Psoas muscle (tissue), 8 donors: Measurements from ENCODE around the gene SLC46A2. TPM values are rescaled to one million over a fixed set of nuclear protein-coding genes. Genes with fewer than 3 reads are reported as not detected.

Experiments
- ATAC-seq, 4 donors: fragments of 200-7000 bp; cut with Tn5 transposase; one replicate each; pipeline ENCODE4 v1.9.1; 2020; ENCODE audit warnings: moderate library complexity in 3 of 4, mild to moderate bottlenecking in 2 of 4
- DNase-seq, 2 donors: peaks; one replicate each; pipeline ENCODE4 v3.0.0-alpha.2; 2020
- H3K27ac ChIP-seq: fragments of 200-600 bp; one replicate; pipeline ENCODE4 v1.8.0; 2022
- H3K27me3 ChIP-seq, 3 donors: fragments of 200-600 bp in 1 of 3; one replicate each; pipeline versions ENCODE4 v1.6.1 to v1.8.0; 2013 to 2022; ENCODE audit warnings: low read length in 2 of 3, mild to moderate bottlenecking in 2 of 3, moderate library complexity in 1 of 3; ENCODE audit not compliant: insufficient read depth in 3 of 3
- H3K36me3 ChIP-seq, 2 donors: fragments of 200-600 bp in 1 of 2; one replicate each; pipeline versions ENCODE4 v1.6.1 to v1.8.0; 2013 to 2022; ENCODE audit warnings: low read depth in 1 of 2, mild to moderate bottlenecking in 1 of 2, moderate library complexity in 1 of 2; ENCODE audit not compliant: insufficient read depth in 1 of 2
- H3K4me1 ChIP-seq: fragments of 200-600 bp; one replicate; pipeline ENCODE4 v1.8.0; 2022
- H3K4me3 ChIP-seq: fragments of 200-600 bp; one replicate; pipeline ENCODE4 v1.8.0; 2022; ENCODE audit warnings: mild to moderate bottlenecking
- H3K9me3 ChIP-seq: fragments of 200-600 bp; one replicate; pipeline ENCODE4 v1.8.0; 2022
- CTCF ChIP-seq: fragments of 200-600 bp; IDR thresholded peaks from one replicate; pipeline ENCODE4 v1.8.0; 2022; ENCODE audit warnings: antibody characterized with exemption
- WGBS, 3 donors: extraction: QIAGEN DNeasy Blood & Tissue Kit; methylation state at CpG; one replicate each; pipeline versions ENCODE4 v1.1.6 to v1.1.7; 2013; 5-methylcytosine and 5-hydroxymethylcytosine counted together
- intact Hi-C, 2 donors: fragments of 100-400 bp; cut with DNase I; formaldehyde crosslinking; loops; one replicate each; pipeline versions ENCODE4 v1.11.0 to v1.14.2; 2022
- polyA plus RNA-seq, 3 donors: library from polyadenylated mRNA; stranded (reverse); fragments of 200-250 nt; gene quantifications; one replicate each; pipeline ENCODE4 v1.2.3, GENCODE V29; 2013
- total RNA-seq, 4 donors: library from RNA; stranded (reverse); fragmentation: NEBNext Ultra II Directional in 2 of 4; extraction: Animal tissue kit (Norgen Biotek cat#: 25700) in 2 of 4; gene quantifications; one replicate each; pipeline versions ENCODE4 v1.2.1 to v1.2.4, GENCODE V29; 2021 to 2023
- donor health status: healthy with polysubstance abuse.
- donor health status: DM: no; HTN: no; CAD: no; lungs with moderate emphysema.
- donor health status: Bipolar disorder and iron deficiency.
- donor health status: healthy.
- donor health status: DM: yes; HTN: yes; CAD: no.
- donor health status: DM: no; HTN: no; CAD: no.
- donor health status: DM: no; HTN: no; CAD: no.
- donor health status: DM: yes; HTN: yes; CAD: no.

The SLC46A2 gene
- total and polyA plus RNA-seq, 7 donors: 0.01 TPM; not detected in 6

GRCh38 chr9:112864982-112865381 is 25.7 kb downstream of the SLC46A2 start:
- ATAC-seq (no peak), DNase-seq (no peak)
- Histone ChIP-seq H3K9me3 (no peaks in the 10 kb centered on the region), H3K27me3 (no peaks in the 10 kb centered on the region), H3K4me1 (peaks cover 18% of the 10 kb centered on the region), H3K36me3 (peaks cover 0 to 11% of the 10 kb centered on the region in 2 donors), H3K4me3 (no peak overlapping the region), H3K27ac (no peak overlapping the region)
- 98 to 99% (median 98%) methylated on average over 7 of the region's 7 CpGs for WGBS, 3 donors
- intact Hi-C loops: no loop called here
- no peak for TF ChIP-seq CTCF

DNA sequence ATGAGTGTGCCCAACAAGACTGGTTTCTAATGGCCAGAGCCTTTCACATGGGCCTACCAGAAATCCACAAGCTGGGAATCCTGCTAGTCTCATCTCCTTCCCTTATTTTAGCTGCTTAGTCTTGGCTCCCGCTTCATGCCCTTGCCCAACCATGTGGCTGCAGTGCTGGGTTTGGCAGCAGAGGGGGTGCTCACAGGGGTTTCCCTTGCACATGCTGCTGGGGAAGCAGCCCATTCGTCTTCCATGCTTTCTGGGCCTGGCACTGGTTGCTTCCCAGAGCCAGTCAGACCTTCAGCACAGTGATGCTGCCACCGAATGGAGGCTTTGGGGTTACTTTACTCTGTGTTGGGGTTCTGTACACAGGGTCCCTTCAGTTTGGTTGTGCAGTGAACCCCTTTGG is 26.3 kb downstream of the SLC46A2 start:
- Histone ChIP-seq H3K27me3 (no peaks in the 10 kb centered on the region), H3K4me3 (no peak overlapping the region), H3K36me3 (peaks cover 0 to 6% of the 10 kb centered on the region in 2 donors), H3K9me3 (no peaks in the 10 kb centered on the region), H3K4me1 (peaks cover 13% of the 10 kb centered on the region), H3K27ac (no peak overlapping the region)
- ATAC-seq (no peak), DNase-seq (no peak)
- WGBS, 3 donors: 60 to 76% (median 67%) methylated on average over 3 of the region's 3 CpGs
- TF ChIP-seq CTCF: no peak
- intact Hi-C loops: no loop called here

- Histone ChIP-seq H3K27ac (no peak overlapping the region), H3K4me1 (peaks cover 6% of the 10 kb centered on the region), H3K27me3 (no peaks in the 10 kb centered on the region), H3K4me3 (no peak overlapping the region), H3K36me3 (peaks cover 0 to 5% of the 10 kb centered on the region in 2 donors), H3K9me3 (no peaks in the 10 kb centered on the region)
- TF ChIP-seq CTCF: no peak
- 71 to 85% (median 84%) methylated on average over 2 of the region's 2 CpGs for WGBS, 3 donors
- intact Hi-C loops: no loop called here
- DNase-seq: no peak
- ATAC-seq: no peak
These were observed 26.9 kb downstream of the SLC46A2 start for GRCh38 chr9:112863746-112864145.

DNA sequence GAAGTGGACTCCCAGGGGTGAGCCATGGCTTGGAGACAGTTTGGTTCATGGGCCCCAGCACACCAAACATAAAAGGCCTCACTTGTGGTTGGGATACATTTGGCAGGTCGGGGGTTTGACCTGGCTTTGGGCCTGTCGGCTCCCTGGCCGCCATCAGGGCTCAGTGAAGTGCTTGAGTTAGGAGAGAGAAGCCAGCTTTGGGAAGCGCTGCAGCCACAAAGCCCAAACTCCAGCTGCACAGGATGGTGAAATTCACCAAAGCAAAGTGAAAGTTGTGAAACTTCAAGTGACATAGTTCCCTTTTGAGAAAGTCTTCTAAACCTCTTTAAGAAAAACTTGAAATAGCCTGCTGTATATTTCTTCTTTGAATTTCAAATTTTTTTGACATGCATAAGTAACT is 27.5 kb downstream of the SLC46A2 start:
- DNase-seq (no peak), ATAC-seq (peak in 1 of 4 donors; percentile 44)
- H3K27ac ChIP-seq: no peak overlapping the region
- 26 to 53% (median 49%) methylated on average over 4 of the region's 4 CpGs for WGBS, 3 donors
- no peaks in the 10 kb centered on the region for H3K27me3 ChIP-seq
- intact Hi-C loops: no loop called here
- peaks cover 0 to 5% of the 10 kb centered on the region in 2 donors for H3K36me3 ChIP-seq
- no peak for TF ChIP-seq CTCF
- H3K4me1 ChIP-seq: peaks cover under 1% of the 10 kb centered on the region
- no peaks in the 10 kb centered on the region for H3K9me3 ChIP-seq
- H3K4me3 ChIP-seq: no peak overlapping the region
